GM18499 (cell line): ENCODE data around the gene ST6GALNAC6.
"Not testable (repeated sequence)": the region's sequence is repeated elsewhere in the genome, so short reads cannot be mapped to it uniquely, and the experiment has no call there.

Experiments
- ATAC-seq: cut with Tn5 transposase; IDR thresholded peaks from one replicate; pipeline ENCODE4 v1.9.1; 2021; ENCODE audit warnings: moderate number of reproducible peaks; ENCODE audit not compliant: insufficient read depth, unreplicated experiment

The ST6GALNAC6 gene

GRCh38 chr9:127841087-127841835 is 58.1 kb downstream of the ST6GALNAC6 start:
- ATAC-seq, result no peak

DNA sequence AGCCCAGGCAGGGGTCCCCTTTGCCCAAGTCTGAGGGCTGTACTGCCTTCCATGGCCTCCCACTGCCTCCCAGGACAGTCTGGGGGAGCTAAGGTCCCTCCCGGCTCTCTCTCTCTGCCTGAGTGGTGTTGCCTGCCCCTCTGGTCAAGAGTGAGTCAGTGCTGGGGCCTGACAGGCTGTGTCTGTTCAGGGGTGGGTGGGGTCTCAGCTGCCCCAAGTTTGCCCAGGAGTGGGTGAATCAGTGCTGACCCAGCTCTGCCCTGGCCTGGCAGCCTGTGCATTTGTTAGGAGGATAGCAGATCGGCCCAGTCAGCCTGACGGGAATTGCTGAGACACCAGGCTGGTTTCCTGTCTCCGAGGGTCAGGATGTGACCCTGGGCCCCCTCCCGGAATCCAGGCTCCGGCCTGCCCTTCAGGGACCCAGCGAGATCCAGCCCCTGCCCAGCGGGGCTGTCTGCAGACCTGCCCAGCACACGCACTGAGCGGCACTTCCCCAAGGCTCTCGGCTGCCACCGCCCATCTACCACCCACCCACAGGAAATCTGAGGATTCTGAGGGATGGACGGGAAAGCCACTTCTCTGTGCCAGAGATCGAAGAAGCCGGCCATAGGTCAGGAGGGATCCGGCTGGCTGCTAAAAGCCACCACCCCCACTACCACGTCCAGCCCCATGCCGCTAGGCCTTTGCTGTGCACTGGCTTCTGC is 60.9 kb downstream of the ST6GALNAC6 start:
- ATAC-seq, result no peak

- ATAC-seq, result no peak
Measured at GRCh38 chr9:127837346-127837745, 62.1 kb downstream of the ST6GALNAC6 start.

- not testable (repeated sequence) for ATAC-seq
Measured at GRCh38 chr9:127836561-127836960, 62.8 kb downstream of the ST6GALNAC6 start.

DNA sequence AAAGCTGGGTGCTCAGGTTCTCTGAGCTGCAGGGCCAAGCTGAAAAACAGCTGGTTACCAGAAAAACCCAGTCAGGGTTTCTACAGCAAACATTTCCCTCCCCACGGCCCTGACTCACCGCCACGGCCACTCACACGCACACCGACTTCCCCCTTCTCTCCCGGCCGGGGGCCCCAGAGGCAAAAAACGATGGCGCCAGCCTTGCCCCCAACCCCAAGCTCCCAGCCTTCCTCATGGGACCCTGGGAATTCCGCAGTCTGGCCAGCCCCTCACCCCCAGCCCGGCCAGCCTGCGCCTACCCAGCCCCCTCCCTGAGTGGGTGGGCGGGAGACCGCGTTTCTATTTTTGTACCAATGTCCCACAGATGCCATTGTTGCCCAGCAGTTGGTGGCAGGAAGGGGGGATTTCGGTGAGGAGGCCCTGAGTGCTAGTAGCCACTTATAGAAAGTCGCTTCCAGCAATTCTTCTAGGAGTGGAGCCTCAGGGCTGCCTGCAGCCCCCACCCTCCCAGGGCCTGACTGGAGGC is 63.3 kb downstream of the ST6GALNAC6 start:
- ATAC-seq, result no peak
